Endothelial cell of umbilical vein (primary cell): ENCODE results near the gene TMSB10. TPM values are rescaled to one million over a fixed set of nuclear protein-coding genes. Genes with fewer than 3 reads are reported as not detected.

Experiments
- BruUV-seq: library from RNA; stranded (reverse); fragments of 400-500 nt; replicated peaks from 2 replicates; lab custom pipeline; 2021; lab: Mats Ljungman, UMichigan
- CTCF ChIA-PET: fragments of 300-600, 350-600 bp; sonication (Branson Sonifier 250); formaldehyde crosslinking; loops from one replicate; lab custom pipeline; 2021; ENCODE audit warnings: antibody characterized with exemption, inconsistent platforms; lab: Charles Lee
- POLR2A ChIA-PET: fragments of 300-600, 350-600 bp; sonication (Branson Sonifier 250); formaldehyde crosslinking; loops from one replicate; lab custom pipeline; 2021; ENCODE audit warnings: antibody characterized with exemption, inconsistent platforms; lab: Charles Lee
- DNase-seq: peaks from one replicate; pipeline ENCODE4 v3.0.0-alpha.2; 2011; ENCODE audit warnings: low read depth, low spot score
- FAIRE-seq: peaks from 2 replicates; lab custom pipeline; 2011; peaks lifted over from hg19 to GRCh38; lab: Jason Lieb, UNC
- H2AFZ ChIP-seq: 2 replicates; pipeline ENCODE4 v1.6.0; 2012; ENCODE audit warnings: low read depth, low read length, control low read depth, inconsistent platforms
- H3K27ac ChIP-seq: 2 replicates; pipeline ENCODE4 v1.5.1; 2011; ENCODE audit warnings: low read depth, mild to moderate bottlenecking, control low read depth, low read length, moderate library complexity; ENCODE audit not compliant: insufficient read depth
- H3K27me3 ChIP-seq, 2 experiments: 2 replicates each; pipeline versions ENCODE4 v1.6.0 to v1.6.1; 2011; ENCODE audit warnings: low read length in 2 of 2, mixed read lengths in 1 of 2; ENCODE audit not compliant: control insufficient read depth in 2 of 2, insufficient read depth in 2 of 2
- H3K36me3 ChIP-seq, 2 experiments: 2 replicates in 1 of 2; 3 replicates in 1 of 2; pipeline ENCODE4 v1.5.1; 2011; ENCODE audit warnings: low read length in 2 of 2, mild to moderate bottlenecking in 1 of 2, moderate library complexity in 1 of 2; ENCODE audit not compliant: control insufficient read depth in 2 of 2, insufficient read depth in 2 of 2; ENCODE audit errors: extremely low read depth in 1 of 2
- H3K4me1 ChIP-seq: 3 replicates; pipeline ENCODE4 v1.5.1; 2011; ENCODE audit warnings: mild to moderate bottlenecking, low read length; ENCODE audit not compliant: control insufficient read depth, insufficient read depth; ENCODE audit errors: extremely low read depth
- H3K4me2 ChIP-seq: 2 replicates; pipeline ENCODE4 v1.6.1; 2011; ENCODE audit warnings: low read length, control low read depth, mixed read lengths; ENCODE audit not compliant: insufficient read depth
- H3K4me3 ChIP-seq, 3 experiments: fragments of 200-600 bp in 1 of 3; sonication (generic), shearing (Covaris generic) in 1 of 3; replicated peaks in 1 of 3; 2 replicates each; pipeline ENCODE4 v1.5.1; 2011 to 2016; ENCODE audit warnings: control low read depth in 3 of 3, low read length in 3 of 3, mild to moderate bottlenecking in 2 of 3, inconsistent platforms in 1 of 3, low read depth in 1 of 3, moderate library complexity in 1 of 3; ENCODE audit not compliant: insufficient read depth in 1 of 3
- H3K79me2 ChIP-seq: 2 replicates; pipeline ENCODE4 v1.6.0; 2012; ENCODE audit warnings: low read length, inconsistent platforms; ENCODE audit not compliant: control insufficient read depth, insufficient read depth
- H3K9ac ChIP-seq: replicated peaks from 2 replicates; pipeline ENCODE3; 2011; ENCODE audit warnings: low read length, control low read depth; ENCODE audit not compliant: insufficient read depth; ENCODE audit errors: extremely low read depth
- H3K9me1 ChIP-seq: replicated peaks from 3 replicates; pipeline ENCODE4 v1.6.0; 2011; ENCODE audit warnings: mild to moderate bottlenecking, low read length; ENCODE audit not compliant: control insufficient read depth, insufficient read depth; ENCODE audit errors: extremely low read depth
- H3K9me3 ChIP-seq: replicated peaks from 2 replicates; pipeline ENCODE4 v1.5.1; 2012; ENCODE audit warnings: low read length, inconsistent platforms; ENCODE audit not compliant: control insufficient read depth, insufficient read depth
- H4K20me1 ChIP-seq: replicated peaks from 2 replicates; pipeline ENCODE3; 2011; ENCODE audit warnings: mild to moderate bottlenecking, low read length; ENCODE audit not compliant: control insufficient read depth, insufficient read depth; ENCODE audit errors: extremely low read depth
- CTCF ChIP-seq, 2 donors: IDR thresholded peaks; 1 replicate in 1 of 2; 2 replicates in 1 of 2; pipeline ENCODE4 v1.5.1; 2011; ENCODE audit warnings: low read length in 2 of 2, mild to moderate bottlenecking in 2 of 2, moderate library complexity in 2 of 2, control low read depth in 1 of 2, inconsistent platforms in 1 of 2, low read depth in 1 of 2; ENCODE audit not compliant: insufficient read depth in 1 of 2; ENCODE audit errors: extremely low read depth in 1 of 2
- EZH2 ChIP-seq: IDR thresholded peaks from 2 replicates; pipeline ENCODE4 v1.6.1; 2012; ENCODE audit warnings: borderline replicate concordance, low read depth, mild to moderate bottlenecking, moderate library complexity, low read length, inconsistent platforms; ENCODE audit not compliant: severe bottlenecking
- FOS ChIP-seq: IDR thresholded peaks from 2 replicates; pipeline ENCODE4 v1.6.1; 2011; ENCODE audit warnings: mild to moderate bottlenecking, low read length, moderate library complexity, borderline replicate concordance; ENCODE audit not compliant: insufficient read depth
- GATA2 ChIP-seq: IDR thresholded peaks from 2 replicates; pipeline ENCODE4 v1.7.0; 2011; ENCODE audit warnings: low read depth, mild to moderate bottlenecking, moderate library complexity, mixed read lengths, low read length; ENCODE audit not compliant: insufficient read length, insufficient read depth
- JUN ChIP-seq: IDR thresholded peaks from 2 replicates; pipeline ENCODE4 v1.6.1; 2011; ENCODE audit warnings: borderline replicate concordance, low read depth; ENCODE audit not compliant: insufficient read length, insufficient read depth
- MYC ChIP-seq: IDR thresholded peaks from one replicate; pipeline ENCODE4 v1.6.1; 2011; ENCODE audit warnings: mild to moderate bottlenecking, low read depth, low read length
- POLR2A ChIP-seq: IDR thresholded peaks from 2 replicates; pipeline ENCODE4 v1.6.1; 2012; ENCODE audit warnings: low read depth, mild to moderate bottlenecking, control low read depth, low read length
- POLR2AphosphoS5 ChIP-seq: IDR thresholded peaks from 2 replicates; pipeline ENCODE4 v1.6.1; 2012; ENCODE audit warnings: low read depth, mild to moderate bottlenecking, control low read depth, low read length, moderate library complexity; ENCODE audit not compliant: insufficient read depth
- dilution Hi-C: fragments of 300-500 bp; cut with MboI; formaldehyde crosslinking; loops from one replicate; pipeline ENCODE4 v1.15.0; 2019; ENCODE audit warnings: low sequenced_read_pairs; ENCODE audit not compliant: extremely low pct_ligation_motif_present
- intact Hi-C: fragments of 100-400 bp; cut with micrococcal nuclease; formaldehyde crosslinking; loops from one replicate; pipeline ENCODE4 v1.10.0; 2022
- polyA plus RNA-seq, 4 experiments: library from polyadenylated mRNA; depleted of rRNA in 3 of 4; stranded (reverse) in 3 of 4; unstranded in 1 of 4; fragments of >200 nt; gene quantifications; 2 replicates each; pipeline versions ENCODE4 v1.2.1 to v1.2.3, GENCODE V29; 2011 to 2012; ENCODE audit warnings: missing spikeins in 1 of 4
- total RNA-seq: library from RNA; stranded (reverse); gene quantifications from 2 replicates; pipeline ENCODE4 v1.2.3, GENCODE V29; 2021
- TF ChIP-seq, protein P1 (sequence below): IDR thresholded peaks from 2 replicates; pipeline ENCODE4 v1.6.1; 2011; ENCODE audit not compliant: insufficient read depth, insufficient read length

TMSB10 gene
- total and polyA plus RNA-seq, 2 donors (not counting 3 experiments of a cell fraction or from before 2014, with no cell fraction given): 2,774 to 4,015 TPM

- DNase-seq: no peak
- Histone ChIP-seq H3K4me1 (peaks cover 16% of the 10 kb centered on the region), H3K9me3 (no peaks in the 10 kb centered on the region), H4K20me1 (no peaks in the 10 kb centered on the region), H3K9me1 (no peaks in the 10 kb centered on the region), H3K36me3 (no peaks in the 10 kb centered on the region), H3K9ac (no peak overlapping the region), H2AFZ (no peak overlapping the region), H3K27me3 (peaks cover 34 to 38% of the 10 kb centered on the region in 2 experiments), H3K4me3 (no peak overlapping the region), H3K79me2 (no peaks in the 10 kb centered on the region), H3K27ac (no peak overlapping the region), H3K4me2 (no peak overlapping the region)
- POLR2A ChIA-PET: interaction anchor here (1.2 kb wide), 1 partner anchor 23 kb away, joined by 4 read pairs; no protein-coding TSS in a partner anchor
- peak; percentile 52 for FAIRE-seq
- CTCF ChIA-PET: interaction anchor here (0.6 to 3.2 kb wide), 20 partner anchors 8 to 389 kb away, joined by 3 to 31 read pairs (median 4); partner anchors contain the start of gene TMSB10
- no TSS peak for BruUV-seq
- dilution Hi-C loops: no loop called here
- intact Hi-C loops: loop anchor here (1.0 to 5.0 kb wide), 5 partner anchors 22 to 426 kb away; partner anchors contain the start of genes SUCLG1 and TMSB10
- no peak for TF ChIP-seq POLR2AphosphoS5
- TF ChIP-seq MYC: no peak
- no peak for TF ChIP-seq GATA2
- no peak for TF ChIP-seq CTCF (IDR thresholded peaks at IDR 0.05; ENCODE audit: extremely low read depth in 1 of 2, insufficient read depth in 1 of 2, low read depth in 1 of 2, low read length in 2 of 2)
- TF ChIP-seq EZH2: no peak
- no peak for TF ChIP-seq JUN
- TF ChIP-seq FOS: no peak
- TF ChIP-seq, protein P1, sequence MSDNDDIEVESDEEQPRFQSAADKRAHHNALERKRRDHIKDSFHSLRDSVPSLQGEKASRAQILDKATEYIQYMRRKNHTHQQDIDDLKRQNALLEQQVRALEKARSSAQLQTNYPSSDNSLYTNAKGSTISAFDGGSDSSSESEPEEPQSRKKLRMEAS: no peak
- TF ChIP-seq POLR2A: no peak
These were observed 22.5 kb upstream of the TMSB10 start for GRCh38 chr2:84882775-84883550.
